OCI-LY3 (cell line): ENCODE measurements around the gene PDIK1L.

Experiments used
- H2AFZ ChIP-seq: fragments of 200-600, 300-600 bp; shearing (Covaris generic); 2 replicates; pipeline ENCODE4 v1.6.0; 2014; ENCODE audit warnings: antibody characterized with exemption, low read depth, low read length
- H3K27ac ChIP-seq: fragments of 200-600, 300-600 bp; sonication (generic); 2 replicates; pipeline ENCODE4 v1.5.1; 2014; ENCODE audit warnings: mild to moderate bottlenecking, low read length, moderate library complexity, mixed read lengths
- H3K27me3 ChIP-seq: fragments of 200-600, 300-600 bp; sonication (generic); 2 replicates; pipeline ENCODE4 v1.6.1; 2014; ENCODE audit warnings: low read depth, low read length, mixed read lengths
- H3K36me3 ChIP-seq: fragments of 200-600, 300-600 bp; sonication (generic); replicated peaks from 2 replicates; pipeline ENCODE3; 2014; ENCODE audit warnings: low read depth, low read length, mixed read lengths
- H3K4me1 ChIP-seq: fragments of 300-600, 200-600 bp; sonication (generic); 2 replicates; pipeline ENCODE4 v1.6.1; 2014; ENCODE audit warnings: low read length, mixed read lengths
- H3K4me2 ChIP-seq: fragments of 200-600, 300-600 bp; sonication (generic); 2 replicates; pipeline ENCODE4 v1.6.1; 2014; ENCODE audit warnings: low read length, mixed read lengths
- H3K4me3 ChIP-seq: fragments of 300-600, 200-600 bp; sonication (generic); 2 replicates; pipeline ENCODE4 v1.5.1; 2014; ENCODE audit warnings: antibody characterized with exemption, mild to moderate bottlenecking, low read length, moderate library complexity
- H3K79me2 ChIP-seq: fragments of 300-600, 200-600 bp; shearing (Covaris generic); 2 replicates; pipeline ENCODE4 v1.6.1; 2014; ENCODE audit warnings: mild to moderate bottlenecking, low read length, mixed read lengths
- H3K9ac ChIP-seq: fragments of 300-600, 200-600 bp; shearing (Covaris generic); 2 replicates; pipeline ENCODE4 v1.6.0; 2014; ENCODE audit warnings: mild to moderate bottlenecking, low read length, moderate library complexity
- H3K9me3 ChIP-seq: fragments of 200-600, 300-600 bp; shearing (Covaris generic); 2 replicates; pipeline ENCODE4 v1.6.1; 2014; ENCODE audit warnings: low read length, mixed read lengths; ENCODE audit not compliant: insufficient read depth
- H4K20me1 ChIP-seq: fragments of 200-600, 300-600 bp; sonication (generic); 2 replicates; pipeline ENCODE4 v1.6.1; 2016; ENCODE audit warnings: low read length, mixed read lengths; ENCODE audit not compliant: insufficient read depth
- CTCF ChIP-seq: fragments of 200-600, 300-600 bp; sonication (generic); IDR thresholded peaks from 2 replicates; pipeline ENCODE4 v1.5.1; 2014; ENCODE audit warnings: antibody characterized with exemption, low read length, low read depth
- EZH2phosphoT487 ChIP-seq: fragments of 200-600 bp; shearing (Covaris generic); IDR thresholded peaks from 2 replicates; pipeline ENCODE4 v1.6.1; 2018; ENCODE audit warnings: antibody characterized with exemption, mixed run types, low read depth

Gene PDIK1L

GRCh38 chr1:26164861-26165842, 53.5 kb downstream of the PDIK1L start:
- H3K4me3 ChIP-seq, result peak overlapping the region; percentile 85
- no peaks in the 10 kb centered on the region for H3K27me3 ChIP-seq
- H3K4me2 ChIP-seq, result peak overlapping the region; percentile 91
- no peaks in the 10 kb centered on the region for H3K9me3 ChIP-seq
- TF ChIP-seq CTCF (no peak), EZH2phosphoT487 (no peak)
- peaks cover 4% of the 10 kb centered on the region for H3K79me2 ChIP-seq
- H2AFZ ChIP-seq, result peak overlapping the region; percentile 97
- no peaks in the 10 kb centered on the region for H4K20me1 ChIP-seq
- peak overlapping the region; percentile 72; the same call in 1 of the 2 replicates for H3K9ac ChIP-seq
- no peak overlapping the region for H3K27ac ChIP-seq
- no peaks in the 10 kb centered on the region for H3K36me3 ChIP-seq
- peaks cover 15% of the 10 kb centered on the region for H3K4me1 ChIP-seq

- no peaks in the 10 kb centered on the region for H3K9me3 ChIP-seq
- H4K20me1 ChIP-seq, result no peaks in the 10 kb centered on the region
- no peak overlapping the region for H3K4me2 ChIP-seq
- H3K27me3 ChIP-seq, result no peaks in the 10 kb centered on the region
- TF ChIP-seq CTCF, result no peak
- no peak for TF ChIP-seq EZH2phosphoT487
- H3K4me1 ChIP-seq, result peaks cover 21% of the 10 kb centered on the region
- no peak overlapping the region for H3K27ac ChIP-seq
- H3K4me3 ChIP-seq, result no peak overlapping the region
- no peak overlapping the region for H3K9ac ChIP-seq
- no peak overlapping the region for H2AFZ ChIP-seq
- peaks cover 18% of the 10 kb centered on the region for H3K79me2 ChIP-seq
- no peaks in the 10 kb centered on the region for H3K36me3 ChIP-seq
These were observed 55.2 kb downstream of the PDIK1L start for GRCh38 chr1:26166719-26167281.

DNA sequence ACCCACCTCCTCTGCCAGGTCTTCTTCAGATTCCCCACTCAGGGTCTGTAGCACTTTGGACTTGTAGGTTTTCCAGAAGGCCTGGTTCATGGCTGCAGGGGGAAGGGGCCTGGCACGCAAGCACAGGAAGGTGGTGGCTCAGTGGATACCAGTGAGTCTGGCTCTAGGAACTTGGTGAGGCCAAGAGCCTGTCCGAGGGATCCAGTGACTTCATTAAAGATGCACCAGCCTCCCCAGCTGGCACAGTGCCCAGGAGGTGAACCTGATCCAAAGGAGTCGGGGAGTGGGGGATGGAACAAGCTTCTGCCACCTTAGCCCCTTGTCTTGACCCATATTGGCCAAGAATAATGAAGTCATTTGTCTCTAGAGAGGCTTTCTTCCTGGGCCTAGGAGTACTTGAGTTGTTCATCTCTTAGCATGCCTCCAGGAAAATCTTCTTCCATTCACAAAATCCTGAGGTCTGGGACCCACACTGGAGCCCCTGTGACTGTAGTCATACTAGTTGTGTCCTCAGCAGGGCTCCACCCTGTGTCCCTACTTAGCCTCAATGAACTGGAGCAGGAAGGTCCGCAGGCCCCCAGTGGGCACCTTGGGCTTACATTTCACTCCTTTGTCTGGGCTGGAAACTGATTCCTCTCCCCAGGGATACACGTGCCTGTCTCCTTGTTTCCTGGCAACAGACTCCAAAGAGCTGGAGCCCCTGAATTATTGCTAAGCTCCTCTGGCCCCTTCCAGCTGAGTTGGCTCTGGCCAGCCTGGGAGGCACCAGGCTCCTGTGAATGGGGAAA, 57.0 kb downstream of the PDIK1L start, which contains the start of gene C1orf232:
Gene C1orf232 (minus strand): TSS at position 554 of the 788 bp plus-strand sequence. CDS start 464 bp downstream, at position 90.
- H3K4me2 ChIP-seq, result peak within 1 kb of the TSS; percentile 96
- H3K4me3 ChIP-seq, result peak within 1 kb of the TSS; percentile 98
- H3K27me3 ChIP-seq, result no peaks in the 10 kb centered on the region
- H3K36me3 ChIP-seq, result no peaks in the 10 kb centered on the region
- no peaks in the 10 kb centered on the region for H3K9me3 ChIP-seq
- no peak within 1 kb of the TSS for H3K27ac ChIP-seq
- H4K20me1 ChIP-seq, result no peaks in the 10 kb centered on the region
- H3K79me2 ChIP-seq, result peaks cover 18% of the 10 kb centered on the region
- H3K9ac ChIP-seq, result peak within 1 kb of the TSS; percentile 87
- H3K4me1 ChIP-seq, result peaks cover 21% of the 10 kb centered on the region
- peak within 1 kb of the TSS; percentile 97 for H2AFZ ChIP-seq
- TF ChIP-seq EZH2phosphoT487 (no peak), CTCF (no peak)

DNA sequence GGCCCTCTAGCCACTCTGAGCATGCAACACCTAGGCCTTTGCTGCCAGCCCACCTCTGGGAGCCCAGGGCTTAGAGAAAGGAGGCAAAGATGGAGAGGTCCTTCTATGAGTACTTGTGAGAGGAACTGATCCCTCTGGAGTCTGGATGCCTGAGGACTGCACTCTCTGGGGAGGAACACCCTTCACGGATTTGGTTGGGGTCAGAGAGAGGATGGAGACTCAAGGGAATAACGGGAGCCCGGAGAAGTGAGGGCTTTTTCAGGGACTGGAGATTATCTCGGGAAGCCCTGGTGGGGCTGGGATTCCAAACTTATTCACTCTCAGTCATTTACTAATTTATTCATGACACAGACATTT, 57.6 kb downstream of the PDIK1L start:
- TF ChIP-seq EZH2phosphoT487, result no peak
- TF ChIP-seq CTCF, result no peak
- peaks cover 21% of the 10 kb centered on the region for H3K4me1 ChIP-seq
- H3K9ac ChIP-seq, result peak overlapping the region; percentile 34; the same call in 1 of the 2 replicates
- peak overlapping the region; percentile 98 for H3K4me3 ChIP-seq
- H3K4me2 ChIP-seq, result peak overlapping the region; percentile 87
- H2AFZ ChIP-seq, result peak overlapping the region; percentile 97
- no peak overlapping the region for H3K27ac ChIP-seq
- no peaks in the 10 kb centered on the region for H3K27me3 ChIP-seq
- no peaks in the 10 kb centered on the region for H4K20me1 ChIP-seq
- H3K36me3 ChIP-seq, result no peaks in the 10 kb centered on the region
- peaks cover 18% of the 10 kb centered on the region for H3K79me2 ChIP-seq
- no peaks in the 10 kb centered on the region for H3K9me3 ChIP-seq
